K562 (cell line): ENCODE results near the gene DCHS2. TPM values are rescaled to one million over a fixed set of nuclear protein-coding genes. Genes with fewer than 3 reads are reported as not detected.

Experiments
- CBX3 ChIP-seq, 2 experiments: IDR thresholded peaks; 1 replicate in 1 of 2; 2 replicates in 1 of 2; pipeline ENCODE4 v1.6.1; 2012; ENCODE audit warnings: inconsistent platforms in 2 of 2, low read length in 2 of 2, borderline replicate concordance in 1 of 2, control low read depth in 1 of 2
- CREM ChIP-seq: IDR thresholded peaks from 2 replicates; pipeline ENCODE4 v1.6.1; 2014; ENCODE audit warnings: antibody characterized with exemption, low read depth
- CTBP1 ChIP-seq: fragments of 450-650 bp; IDR thresholded peaks from 2 replicates; pipeline ENCODE4 v1.6.1; 2016; ENCODE audit warnings: borderline replicate concordance
- PBX2 ChIP-seq, 2 experiments: IDR thresholded peaks in 1 of 2; conservative IDR thresholded peaks in 1 of 2; 2 replicates each; pipeline ENCODE4 v1.6.1; 2016; ENCODE audit warnings: low read depth in 2 of 2, mild to moderate bottlenecking in 1 of 2, missing compliant biosample characterization in 1 of 2, missing genetic modification characterization in 1 of 2, moderate library complexity in 1 of 2
- RAD21 ChIP-seq, 2 experiments: fragments of 250-450 bp in 1 of 2; fragments of 450-650 bp in 1 of 2; sonication (Bioruptor Pico) in 1 of 2; formaldehyde crosslinking in 1 of 2; IDR thresholded peaks in 1 of 2; conservative IDR thresholded peaks in 1 of 2; 2 replicates each; pipeline versions ENCODE4 v1.4.0 to v1.8.0; 2020 to 2022; ENCODE audit warnings: mild to moderate bottlenecking in 2 of 2, moderate library complexity in 1 of 2
- RBBP5 ChIP-seq: fragments of 200-600 bp; sonication (generic); IDR thresholded peaks from 2 replicates; pipeline ENCODE4 v1.6.1; 2012; ENCODE audit warnings: borderline replicate concordance, mild to moderate bottlenecking, low read length, control low read depth, inconsistent platforms; ENCODE audit not compliant: insufficient read depth, poor library complexity, severe bottlenecking
- RBM14 ChIP-seq: fragments of 200-400 bp; formaldehyde crosslinking; IDR thresholded peaks from 2 replicates; pipeline ENCODE4 v1.6.1; 2018; ENCODE audit warnings: low read depth, mild to moderate bottlenecking, low read length, moderate library complexity, borderline replicate concordance; ENCODE audit not compliant: insufficient read depth
- REST ChIP-seq, 2 experiments: fragments of 450-650 bp; formaldehyde crosslinking in 1 of 2; IDR thresholded peaks; 2 replicates each; pipeline versions ENCODE4 v1.4.0 to v1.6.1; 2014 to 2020; ENCODE audit warnings: mild to moderate bottlenecking in 2 of 2, borderline replicate concordance in 1 of 2, low read depth in 1 of 2
- SMC3 ChIP-seq: conservative IDR thresholded peaks from 2 replicates; pipeline ENCODE4 v1.6.1; 2011; ENCODE audit warnings: low read depth, low read length, improper control_type of control experiment; ENCODE audit not compliant: insufficient read depth
- ZBTB26 ChIP-seq: fragments of 450-650 bp; formaldehyde crosslinking; IDR thresholded peaks from 2 replicates; pipeline ENCODE4 v1.4.0; 2022; ENCODE audit warnings: missing genetic modification characterization
- ZNF41 ChIP-seq: fragments of 250-450 bp; sonication (Bioruptor Pico); conservative IDR thresholded peaks from 2 replicates; pipeline ENCODE4 v1.4.0; 2020; ENCODE audit warnings: mild to moderate bottlenecking
- polyA plus RNA-seq, 8 experiments: library from polyadenylated mRNA; depleted of rRNA in 4 of 8; stranded (reverse) in 5 of 8; unstranded in 3 of 8; fragments of >200 nt; fragmentation: Nextera tagmentation in 2 of 8; fragmentation: Illumina TruSeq in 1 of 8; extraction: Ambion mirVana in 2 of 8; extraction: Trizol in 1 of 8; gene quantifications; 2 replicates each; pipeline versions ENCODE4 v1.2.1 to v1.2.3, GENCODE V29; 2011 to 2014; ENCODE audit warnings: inconsistent platforms in 1 of 8, missing spikeins in 1 of 8
- total RNA-seq, 7 experiments: library from RNA; depleted of rRNA in 6 of 7; stranded (reverse); fragments of >200 nt in 6 of 7; fragmentation: Illumina TruSeq in 2 of 7; extraction: Trizol in 2 of 7; gene quantifications; 2 replicates each; pipeline versions ENCODE4 v1.2.1 to v1.2.3, GENCODE V29; 2011 to 2021; ENCODE audit warnings: low replicate concordance in 1 of 7

Gene DCHS2
- total and polyA plus RNA-seq, 9 of the 15 experiments (the other 6 are each of a cell fraction or from before 2014, with no cell fraction given) = 0.49 to 7.1 (median 5.3) TPM

GRCh38 chr4:154506253-154506652 is 14.7 kb upstream of the DCHS2 start (continued):
- TF ChIP-seq ZNF41 (CRISPR knock-in tag) = no peak
- TF ChIP-seq CREM = no peak
- no peak for TF ChIP-seq CTBP1
- TF ChIP-seq RBM14 = no peak
- TF ChIP-seq REST (IDR thresholded peaks at IDR 0.05; ENCODE audit: borderline replicate concordance) = peak; percentile 83
- TF ChIP-seq REST (CRISPR knock-in tag; IDR thresholded peaks at IDR 0.05; ENCODE audit: low read depth) = no peak
- TF ChIP-seq RAD21 (CRISPR knock-in tag; conservative IDR thresholded peaks at IDR 0.05 in 1 of 2, IDR thresholded peaks at IDR 0.05 in 1 of 2) = peak; percentile 86 to 88
- no peak for TF ChIP-seq PBX2 (CRISPR knock-in tag; IDR thresholded peaks at IDR 0.05; ENCODE audit: low read depth)
- no peak for TF ChIP-seq PBX2 (tag; conservative IDR thresholded peaks at IDR 0.05; ENCODE audit: low read depth)
- no peak for TF ChIP-seq RBBP5
- 0 out of 3 replicates have a peak, but pooled peaks of 1 of the 2 experiments have one; percentile 37 for TF ChIP-seq CBX3 (IDR thresholded peaks at IDR 0.05; ENCODE audit: borderline replicate concordance in 1 of 2, low read length in 2 of 2)
- TF ChIP-seq SMC3 = peak; percentile 73; the same call in 1 of the 2 replicates
- no peak for TF ChIP-seq ZBTB26 (CRISPR knock-in tag)
